OCI-LY1 (cell line): ENCODE data around the gene DEGS2.
"Not testable (repeated sequence)": the region's sequence is repeated elsewhere in the genome, so short reads cannot be mapped to it uniquely, and the experiment has no call there.

ENCODE experiments used
- CTCF ChIP-seq: fragments of 200-600 bp; sonication (generic), shearing (Covaris generic); IDR thresholded peaks from 2 replicates; pipeline ENCODE4 v1.5.1; 2017; ENCODE audit warnings: mild to moderate bottlenecking, antibody characterized with exemption, low read length, moderate library complexity, mixed read lengths
- EZH2 ChIP-seq: fragments of 200-600 bp; sonication (generic), shearing (Covaris generic); IDR thresholded peaks from 2 replicates; pipeline ENCODE4 v1.8.0; 2017; ENCODE audit warnings: borderline replicate concordance, mixed run types, mild to moderate bottlenecking, antibody characterized with exemption, low read length, moderate library complexity, mixed read lengths

GRCh38 chr14:100180671-100181070, 21.2 kb upstream of the DEGS2 start:
- TF ChIP-seq CTCF, EZH2: not testable (repeated sequence)
